H9 (cell line): ENCODE measurements around the gene VTA1. TPM values are rescaled to one million over a fixed set of nuclear protein-coding genes. Genes with fewer than 3 reads are reported as not detected.

ENCODE experiments used
- DNase-seq: peaks from one replicate; pipeline ENCODE4 v3.0.0-alpha.2; 2017
- H2AFZ ChIP-seq: one replicate; pipeline ENCODE4 v1.6.1; 2013; ENCODE audit warnings: mild to moderate bottlenecking, low read length, control low read depth, moderate library complexity
- H2AK5ac ChIP-seq: 2 replicates; pipeline ENCODE4 v1.6.1; 2013; ENCODE audit warnings: low read length, control low read depth, mixed read lengths; ENCODE audit not compliant: insufficient read length
- H2BK120ac ChIP-seq: one replicate; pipeline ENCODE4 v1.6.1; 2013; ENCODE audit warnings: low read depth, mild to moderate bottlenecking, low read length, control low read depth, inconsistent platforms; ENCODE audit not compliant: poor library complexity, severe bottlenecking
- H2BK12ac ChIP-seq: 2 replicates; pipeline ENCODE4 v1.6.1; 2013; ENCODE audit warnings: low read length, control low read depth, mixed read lengths, low read depth; ENCODE audit not compliant: insufficient read length
- H2BK15ac ChIP-seq: 2 replicates; pipeline ENCODE4 v1.6.1; 2013; ENCODE audit warnings: low read depth, low read length, control low read depth
- H2BK20ac ChIP-seq: one replicate; pipeline ENCODE4 v1.6.1; 2013; ENCODE audit warnings: low read depth, mild to moderate bottlenecking, low read length, control low read depth, inconsistent platforms; ENCODE audit not compliant: poor library complexity, severe bottlenecking
- H2BK5ac ChIP-seq: 2 replicates; pipeline ENCODE4 v1.6.1; 2013; ENCODE audit warnings: low read length, control low read depth, mixed read lengths; ENCODE audit not compliant: insufficient read length
- H3K14ac ChIP-seq: 2 replicates; pipeline ENCODE4 v1.6.1; 2013; ENCODE audit warnings: low read length, control low read depth; ENCODE audit not compliant: insufficient read depth
- H3K18ac ChIP-seq: 2 replicates; pipeline ENCODE4 v1.6.1; 2013; ENCODE audit warnings: low read depth, mild to moderate bottlenecking, mixed read lengths, low read length, control low read depth; ENCODE audit not compliant: insufficient read length
- H3K23ac ChIP-seq: 2 replicates; pipeline ENCODE4 v1.6.1; 2013; ENCODE audit warnings: low read length, control low read depth, mixed read lengths, low read depth; ENCODE audit not compliant: insufficient read length
- H3K23me2 ChIP-seq: 2 replicates; pipeline ENCODE4 v1.6.1; 2013; ENCODE audit warnings: low read depth, mild to moderate bottlenecking, mixed read lengths, low read length, control low read depth; ENCODE audit not compliant: insufficient read length, poor library complexity, severe bottlenecking
- H3K27ac ChIP-seq: 2 replicates; pipeline ENCODE4 v1.5.1; 2013; ENCODE audit warnings: low read length, control low read depth, mixed read lengths, low read depth; ENCODE audit not compliant: insufficient read length
- H3K27me3 ChIP-seq: 2 replicates; pipeline ENCODE4 v1.6.1; 2013; ENCODE audit warnings: low read length, control low read depth, inconsistent platforms; ENCODE audit not compliant: insufficient read depth
- H3K4ac ChIP-seq: 2 replicates; pipeline ENCODE4 v1.6.1; 2013; ENCODE audit warnings: low read depth, mild to moderate bottlenecking, control low read depth, inconsistent platforms, low read length, moderate library complexity
- H3K4me1 ChIP-seq: 2 replicates; pipeline ENCODE4 v1.6.1; 2013; ENCODE audit warnings: low read length, control low read depth, inconsistent platforms; ENCODE audit not compliant: insufficient read depth
- H3K4me2 ChIP-seq: 2 replicates; pipeline ENCODE4 v1.6.1; 2013; ENCODE audit warnings: low read length, control low read depth, mixed read lengths; ENCODE audit not compliant: insufficient read length, insufficient read depth
- H3K56ac ChIP-seq: 2 replicates; pipeline ENCODE4 v1.6.1; 2013; ENCODE audit warnings: low read depth, mild to moderate bottlenecking, mixed read lengths, low read length, control low read depth; ENCODE audit not compliant: insufficient read length
- H3K79me1 ChIP-seq: 2 replicates; pipeline ENCODE4 v1.6.1; 2013; ENCODE audit warnings: low read depth, mild to moderate bottlenecking, moderate library complexity, low read length, control low read depth, inconsistent platforms; ENCODE audit not compliant: insufficient read depth, poor library complexity, severe bottlenecking
- H3K79me2 ChIP-seq: 2 replicates; pipeline ENCODE4 v1.6.1; 2013; ENCODE audit warnings: low read length, control low read depth, inconsistent platforms; ENCODE audit not compliant: insufficient read depth
- H3K9ac ChIP-seq: 2 replicates; pipeline ENCODE4 v1.6.1; 2013; ENCODE audit warnings: low read length, control low read depth, mixed read lengths; ENCODE audit not compliant: insufficient read length; ENCODE audit errors: extremely low read depth
- H3K9me3 ChIP-seq: one replicate; pipeline ENCODE4 v1.6.1; 2013; ENCODE audit warnings: low read depth, low read length, inconsistent platforms; ENCODE audit not compliant: control insufficient read depth
- H3T11ph ChIP-seq: one replicate; pipeline ENCODE4 v1.6.1; 2013; ENCODE audit warnings: mild to moderate bottlenecking, low read length, control low read depth, inconsistent platforms
- H4K20me1 ChIP-seq: one replicate; pipeline ENCODE4 v1.6.1; 2013; ENCODE audit not compliant: control insufficient read depth, insufficient read length, insufficient read depth
- H4K5ac ChIP-seq: 2 replicates; pipeline ENCODE4 v1.6.1; 2013; ENCODE audit warnings: low read depth, mild to moderate bottlenecking, mixed read lengths, low read length, control low read depth; ENCODE audit not compliant: insufficient read length
- H4K8ac ChIP-seq: replicated peaks from 2 replicates; pipeline ENCODE4 v1.6.1; 2013; ENCODE audit warnings: low read length, control low read depth, mixed read lengths, low read depth; ENCODE audit not compliant: insufficient read length
- H4K91ac ChIP-seq: 2 replicates; pipeline ENCODE4 v1.6.1; 2013; ENCODE audit warnings: low read depth, mild to moderate bottlenecking, moderate library complexity, mixed read lengths, low read length, control low read depth; ENCODE audit not compliant: insufficient read length
- H3K27ac Mint-ChIP-seq, 3 experiments: 2 replicates in 2 of 3; 3 replicates in 1 of 3; pipeline ENCODE4 v1.8.0; 2020 to 2021; ENCODE audit warnings: mixed read lengths in 3 of 3, mild to moderate bottlenecking in 1 of 3, moderate library complexity in 1 of 3
- H3K27me3 Mint-ChIP-seq: 2 replicates; pipeline ENCODE4 v1.8.0; 2021; ENCODE audit warnings: low read depth, mild to moderate bottlenecking, moderate library complexity, mixed read lengths
- H3K36me3 Mint-ChIP-seq, 3 experiments: 2 replicates in 2 of 3; 3 replicates in 1 of 3; pipeline ENCODE4 v1.8.0; 2020 to 2021; ENCODE audit warnings: low read depth in 3 of 3, mixed read lengths in 3 of 3; ENCODE audit not compliant: insufficient read depth in 1 of 3
- H3K4me1 Mint-ChIP-seq, 2 experiments: 2 replicates each; pipeline ENCODE4 v1.8.0; 2020; ENCODE audit warnings: mixed read lengths in 2 of 2
- H3K4me3 Mint-ChIP-seq, 2 experiments: 2 replicates in 1 of 2; 3 replicates in 1 of 2; pipeline ENCODE4 v1.8.0; 2020 to 2021; ENCODE audit warnings: mild to moderate bottlenecking in 2 of 2, mixed read lengths in 2 of 2, moderate library complexity in 1 of 2
- H3K9me3 Mint-ChIP-seq, 2 experiments: 2 replicates in 1 of 2; 3 replicates in 1 of 2; pipeline ENCODE4 v1.8.0; 2020; ENCODE audit warnings: mild to moderate bottlenecking in 2 of 2, mixed read lengths in 2 of 2, moderate library complexity in 1 of 2
- CTCF ChIP-seq: fragments of 200-600 bp; sonication (generic); conservative IDR thresholded peaks from 3 replicates; pipeline ENCODE4 v1.8.0; 2021; ENCODE audit warnings: antibody characterized with exemption, mild to moderate bottlenecking
- WGBS: extraction: QIAGEN DNeasy Blood & Tissue Kit; methylation state at CpG from one replicate; pipeline ENCODE4 v1.1.7; 2013; ENCODE audit warnings: missing lambda C conversion rate, low lambda C conversion rate, mixed read lengths; ENCODE audit not compliant: insufficient read length; ENCODE audit errors: extremely low coverage; 5-methylcytosine and 5-hydroxymethylcytosine counted together
- total RNA-seq: library from RNA; stranded (reverse); gene quantifications from 2 replicates; pipeline ENCODE4 v1.2.1, GENCODE V29; 2021

Gene VTA1
- total RNA-seq, 1 experiment from 2014 or later = 63.1 TPM

GRCh38 chr6:142118328-142118727, 28.7 kb upstream of the VTA1 start:
- Mint-ChIP-seq H3K4me3 (no peak overlapping the region), H3K36me3 (peaks cover 0 to 2% (median 0%) of the 10 kb centered on the region in 3 experiments; a peak in 1 of 7 replicates), H3K9me3 (no peaks in the 10 kb centered on the region), H3K27ac (no peak overlapping the region), H3K27me3 (no peaks in the 10 kb centered on the region), H3K4me1 (peaks cover 4 to 5% of the 10 kb centered on the region in 2 experiments)
- Histone ChIP-seq H4K91ac (no peak overlapping the region), H3K4me1 (no peaks in the 10 kb centered on the region), H4K5ac (no peak overlapping the region), H3K9ac (no peak overlapping the region), H3K79me1 (no peaks in the 10 kb centered on the region), H2AFZ (no peak overlapping the region), H3K56ac (no peak overlapping the region), H3K23ac (no peak overlapping the region), H2BK15ac (no peak overlapping the region), H3K9me3 (no peaks in the 10 kb centered on the region), H4K20me1 (no peaks in the 10 kb centered on the region), H2BK20ac (no peak overlapping the region), H3K27ac (no peak overlapping the region), H4K8ac (no peak overlapping the region), H2BK5ac (no peak overlapping the region), H3K79me2 (no peaks in the 10 kb centered on the region), H3K27me3 (no peaks in the 10 kb centered on the region), H3K4me2 (no peak overlapping the region), H3T11ph (no peak overlapping the region), H3K4ac (no peak overlapping the region), H3K18ac (no peak overlapping the region), H2AK5ac (no peak overlapping the region), H2BK120ac (no peak overlapping the region), H3K23me2 (no peaks in the 10 kb centered on the region), H2BK12ac (no peak overlapping the region), H3K14ac (no peak overlapping the region)
- DNase-seq = no peak
- no CpG with 5 or more reads among the region's 3 CpGs for WGBS
- no peak for TF ChIP-seq CTCF
